NCI-H524 treated with DMSO at 0.1 percent for 48 hours (cell line): ENCODE measurements around the gene SEMA6D.

Experiments
- DNase-seq: peaks from one replicate; lab custom pipeline; 2025; lab: John Stamatoyannopoulos, UW

SEMA6D gene

DNA sequence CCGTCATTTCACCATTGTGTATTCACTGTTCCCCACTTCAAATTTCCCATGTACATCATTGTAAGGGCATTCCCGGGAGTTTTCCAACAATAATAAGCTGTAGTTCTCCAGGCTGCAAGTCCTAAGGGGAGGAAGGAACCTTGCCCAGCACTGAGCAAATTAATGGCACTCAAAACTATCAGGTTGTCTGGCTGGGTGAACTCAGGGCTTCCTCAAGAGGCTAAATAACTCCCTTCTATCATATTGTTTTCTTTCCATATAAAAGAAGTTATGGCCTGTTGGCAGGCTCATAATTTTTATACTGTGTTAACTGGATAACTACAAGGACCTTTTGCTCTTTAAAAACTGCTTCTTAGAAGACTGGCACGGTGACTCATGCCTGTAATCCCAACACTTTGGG lies 71.4 kb downstream of the SEMA6D start:
- no peak for DNase-seq

DNA sequence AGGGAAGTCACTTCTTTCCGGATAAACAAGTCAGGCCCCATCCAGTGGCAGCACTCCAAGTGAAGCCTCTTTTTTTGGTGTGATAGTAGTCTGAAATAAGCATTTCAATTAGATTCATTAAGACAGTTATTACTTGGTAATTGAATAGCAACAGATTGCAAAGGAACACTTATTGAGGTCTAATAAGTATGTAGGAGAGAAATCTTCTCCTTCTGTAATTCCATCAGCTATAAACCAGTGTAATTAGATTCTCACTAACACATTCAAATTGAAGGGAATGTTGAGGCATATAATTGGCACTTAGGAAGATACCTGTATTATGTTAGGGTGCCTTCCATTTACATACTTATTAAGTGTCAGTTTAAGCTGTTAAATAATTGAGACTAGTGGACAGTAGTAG lies 73.9 kb downstream of the SEMA6D start:
- DNase-seq, result peak; percentile 17

DNA sequence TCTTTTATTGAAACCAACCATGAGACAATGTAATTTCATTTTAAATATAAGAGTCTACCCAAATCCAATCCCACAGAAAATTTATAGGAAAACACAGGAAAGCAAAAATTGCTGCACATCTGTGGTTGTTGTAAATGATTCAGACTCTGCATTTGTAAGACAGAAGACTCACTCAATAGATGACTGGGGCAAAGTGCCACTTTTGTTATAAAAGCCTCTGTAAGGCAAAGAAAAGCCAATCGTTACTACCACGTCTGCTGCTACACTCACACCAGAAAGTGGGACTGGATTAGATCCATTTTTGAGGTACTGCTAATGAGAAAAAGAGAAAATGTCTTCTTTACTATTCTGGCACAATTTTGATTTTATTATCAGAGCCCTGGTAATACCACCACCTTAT lies 74.9 kb downstream of the SEMA6D start:
- no peak for DNase-seq

DNA sequence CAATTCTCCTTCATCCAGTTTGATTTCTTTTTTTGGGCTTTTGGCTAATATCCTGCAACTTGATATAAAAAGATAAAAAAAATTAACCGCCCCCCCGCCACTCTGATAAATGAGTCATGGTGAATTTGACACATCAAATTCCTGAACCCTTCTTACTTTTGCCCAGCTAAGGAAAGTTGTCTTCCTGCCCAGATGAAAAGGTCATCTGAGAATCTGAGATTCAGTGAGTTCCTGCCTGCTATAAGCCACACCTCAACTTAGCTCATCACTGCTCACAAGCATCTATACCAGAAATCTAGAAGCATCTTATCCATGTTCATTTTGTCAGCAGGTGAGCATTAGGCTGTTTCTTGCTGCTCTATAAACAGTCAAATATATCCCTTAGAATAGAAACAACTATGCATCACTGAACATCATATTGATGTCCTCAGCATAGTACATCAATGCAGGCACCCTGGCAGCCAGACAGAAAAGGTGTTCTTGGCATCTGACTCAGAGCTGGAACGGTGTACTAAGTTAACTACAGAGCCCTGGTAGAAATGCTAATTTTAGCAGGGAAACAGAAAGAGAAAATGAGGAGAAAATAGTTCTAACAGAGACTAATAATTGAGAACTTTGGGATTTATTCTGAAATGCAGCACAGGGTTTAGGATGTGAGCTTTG lies 77.1 kb downstream of the SEMA6D start:
- DNase-seq, result no peak

DNA sequence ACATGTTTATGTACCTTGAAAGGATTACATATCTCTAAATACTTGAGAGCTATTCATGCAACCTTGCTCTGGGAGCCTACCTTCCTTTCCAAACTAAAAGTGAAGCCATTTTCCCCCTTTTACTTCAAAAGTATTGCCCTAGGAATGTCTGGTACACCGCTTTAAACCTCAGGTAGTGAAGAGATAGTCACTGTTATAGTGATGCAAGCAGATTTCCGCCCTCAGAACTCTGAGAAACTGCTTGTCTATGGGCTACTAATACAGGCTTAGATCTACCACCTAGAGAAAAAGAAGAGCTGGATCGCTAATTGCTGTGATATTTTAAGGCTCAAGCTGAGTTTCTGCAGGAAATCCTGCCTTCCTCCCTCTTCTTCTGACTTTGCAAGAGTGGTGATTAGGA lies 78.6 kb downstream of the SEMA6D start:
- no peak for DNase-seq

DNA sequence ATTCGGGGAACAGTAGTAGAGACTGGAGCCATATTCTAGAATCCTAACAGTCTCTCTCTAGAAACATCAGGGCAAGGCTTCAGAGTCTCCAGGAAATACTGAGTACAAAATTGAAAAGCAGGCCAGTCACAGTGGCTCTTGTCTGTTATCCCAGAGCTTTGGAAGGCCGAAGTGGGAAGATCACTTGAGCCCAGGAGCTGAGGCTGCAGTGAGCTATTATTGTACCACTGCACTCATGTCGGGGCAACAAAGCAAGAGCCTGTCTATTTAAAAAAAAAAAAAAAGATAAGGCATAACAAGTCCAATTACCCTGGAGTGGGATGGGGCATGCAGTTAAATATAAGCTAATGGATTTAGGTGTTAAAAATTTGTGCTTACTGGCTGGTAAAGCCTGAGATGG lies 79.0 kb downstream of the SEMA6D start:
- DNase-seq, result no peak

DNA sequence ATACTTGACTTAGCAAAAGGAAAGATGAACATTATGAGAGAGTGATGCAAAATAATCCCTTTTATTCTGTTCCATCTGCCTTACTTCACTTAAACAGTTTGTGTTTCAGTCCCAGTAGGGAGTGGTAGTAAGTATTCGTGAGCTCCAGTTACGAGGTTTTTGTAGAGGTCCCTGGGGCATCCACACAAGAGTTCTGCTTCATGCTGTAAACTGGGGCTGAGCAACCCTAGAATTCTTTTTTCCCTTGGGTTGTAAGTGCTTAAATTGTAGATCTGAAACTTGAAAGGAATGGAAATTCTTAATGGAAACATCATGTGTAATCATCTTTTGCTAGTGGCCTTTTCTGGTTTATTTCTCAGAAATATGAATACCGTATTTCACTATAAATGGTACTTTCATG lies 79.5 kb downstream of the SEMA6D start:
- DNase-seq, result peak; percentile 44

DNA sequence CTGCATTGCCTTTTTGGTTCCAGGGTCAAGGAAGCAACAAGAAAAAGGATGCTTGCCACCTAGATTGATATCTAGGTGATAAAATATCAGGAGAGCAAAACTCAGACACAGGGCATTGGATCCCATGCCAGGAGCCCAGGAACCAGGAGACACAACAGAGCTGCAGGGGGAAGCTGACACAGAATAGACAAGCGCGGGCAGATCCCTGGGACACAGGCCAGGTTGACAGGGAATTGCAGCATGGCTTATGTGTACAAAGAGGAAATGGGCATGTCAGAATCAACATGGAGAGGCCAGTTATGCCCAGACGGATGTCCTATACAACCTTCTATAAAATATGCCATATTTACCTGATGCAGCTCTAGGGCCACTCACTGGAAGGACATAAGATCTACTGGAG lies 84.2 kb downstream of the SEMA6D start:
- no peak for DNase-seq

DNA sequence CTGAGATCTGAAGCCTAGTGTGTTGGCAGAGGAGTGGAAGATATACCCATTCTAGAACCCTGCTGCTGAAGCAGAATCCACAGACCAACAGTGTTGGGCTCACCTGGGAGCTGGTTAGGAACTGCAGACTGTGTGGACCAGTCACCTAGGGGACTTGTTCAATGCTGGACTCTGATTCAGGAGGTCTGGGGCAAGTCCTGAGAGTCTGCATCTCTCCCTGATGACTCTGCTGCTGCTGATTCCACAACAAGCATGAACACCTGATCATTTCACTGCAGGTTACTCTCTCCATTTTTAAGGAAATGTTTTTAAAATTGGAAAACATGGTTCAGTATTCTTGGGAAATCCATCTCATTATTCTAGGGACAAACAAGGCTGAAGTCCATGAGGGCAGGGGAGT lies 84.9 kb downstream of the SEMA6D start:
- no peak for DNase-seq

DNA sequence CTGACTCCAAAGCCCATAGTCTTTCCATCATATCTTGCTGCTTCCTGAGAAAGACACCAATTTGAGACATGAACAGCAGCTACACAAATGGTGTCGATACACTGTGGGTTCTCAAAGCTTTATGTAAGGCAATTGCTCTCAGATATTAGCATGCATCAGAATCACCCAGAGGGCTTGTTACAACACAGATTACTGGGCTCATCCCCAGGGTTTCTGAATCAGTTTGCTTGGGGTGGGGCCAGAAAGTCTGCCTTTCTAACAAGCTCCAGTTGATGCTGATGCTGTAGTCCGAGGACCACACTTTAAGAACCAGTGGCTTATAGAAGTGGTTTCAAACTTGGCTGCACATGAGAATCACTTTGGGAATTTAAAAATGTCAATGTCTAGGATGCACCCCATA lies 86.5 kb downstream of the SEMA6D start:
- no peak for DNase-seq

DNA sequence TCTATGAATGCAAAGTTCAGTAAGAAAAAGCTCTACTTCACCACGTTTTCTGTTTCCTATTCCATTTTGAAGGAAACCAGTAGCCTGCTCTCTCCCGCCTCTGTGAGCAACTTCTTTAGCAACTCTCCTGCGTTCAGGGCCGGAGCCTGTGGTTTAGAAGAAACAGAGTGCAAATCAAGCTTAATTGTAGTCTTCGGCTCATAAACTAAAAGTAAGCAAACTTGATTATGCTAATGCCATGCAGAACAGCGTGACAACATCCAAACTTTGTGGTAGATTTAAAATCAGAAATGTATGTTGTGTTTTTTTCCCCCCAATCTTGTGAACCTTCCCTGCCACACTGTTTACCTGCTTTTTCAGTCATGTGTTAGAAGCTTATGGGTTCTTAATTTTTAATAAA lies 87.4 kb downstream of the SEMA6D start:
- DNase-seq, result no peak

DNA sequence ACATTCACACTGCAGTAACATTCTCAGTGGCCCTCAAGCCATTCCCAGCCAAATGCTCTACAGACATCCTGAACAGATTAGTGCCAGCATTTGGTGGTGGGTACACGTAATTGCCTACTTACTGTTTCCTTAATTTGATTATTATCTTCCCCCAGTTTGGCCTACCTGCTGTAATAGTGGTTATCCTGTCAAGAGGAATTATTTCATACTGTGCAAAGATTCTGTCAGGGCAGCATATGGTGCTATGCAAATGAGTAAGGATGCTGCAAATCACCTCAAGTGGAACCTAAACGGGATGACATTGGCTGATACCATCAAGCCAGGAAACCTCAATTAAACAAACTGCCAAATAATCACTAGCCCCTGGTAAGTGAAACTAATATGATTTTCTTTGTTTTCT lies 88.7 kb downstream of the SEMA6D start:
- peak; percentile 99 for DNase-seq

DNA sequence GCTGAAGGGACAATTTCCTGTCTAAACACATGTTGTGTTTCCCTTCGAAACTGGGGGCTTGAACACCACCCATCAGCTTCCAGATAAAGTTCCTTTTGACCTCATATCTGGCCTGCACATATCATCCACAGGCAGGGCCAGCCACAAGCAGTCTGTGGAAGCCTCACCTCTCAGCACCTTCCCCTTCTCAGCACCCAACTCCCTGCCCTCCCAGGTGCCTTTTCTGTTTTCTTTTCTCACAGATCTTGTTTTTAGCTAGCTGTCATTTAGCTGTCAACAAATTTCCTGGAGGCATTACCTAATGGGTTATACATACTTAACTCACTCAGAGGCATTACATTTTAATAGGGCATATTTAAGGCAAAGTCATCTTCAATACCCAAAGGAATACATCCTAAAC lies 93.9 kb downstream of the SEMA6D start:
- DNase-seq, result no peak

DNA sequence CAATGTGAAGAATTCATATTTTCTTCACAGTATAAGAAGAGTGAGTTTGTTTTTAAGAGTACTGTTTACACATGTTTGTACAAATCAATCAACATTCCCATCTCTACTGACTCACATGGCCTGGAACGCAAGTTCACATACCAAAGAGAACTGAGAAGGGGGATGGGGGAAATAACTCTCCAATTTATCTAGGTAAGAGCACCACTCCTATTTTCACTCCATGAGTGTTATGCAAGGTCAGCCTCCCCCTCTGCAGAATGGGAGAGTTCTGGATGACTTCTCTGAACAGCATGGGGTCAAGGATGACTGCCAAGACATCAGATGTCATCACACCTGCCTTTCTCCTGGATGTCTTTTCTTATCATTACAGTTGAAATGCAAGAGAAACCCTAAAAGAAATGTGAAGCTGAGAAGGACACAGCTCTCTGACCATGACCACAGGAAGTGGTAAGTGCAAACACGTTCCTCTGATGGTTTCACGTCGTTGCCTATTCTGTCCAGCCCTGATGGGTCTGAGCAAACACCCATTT lies 95.2 kb downstream of the SEMA6D start:
- DNase-seq, result no peak

DNA sequence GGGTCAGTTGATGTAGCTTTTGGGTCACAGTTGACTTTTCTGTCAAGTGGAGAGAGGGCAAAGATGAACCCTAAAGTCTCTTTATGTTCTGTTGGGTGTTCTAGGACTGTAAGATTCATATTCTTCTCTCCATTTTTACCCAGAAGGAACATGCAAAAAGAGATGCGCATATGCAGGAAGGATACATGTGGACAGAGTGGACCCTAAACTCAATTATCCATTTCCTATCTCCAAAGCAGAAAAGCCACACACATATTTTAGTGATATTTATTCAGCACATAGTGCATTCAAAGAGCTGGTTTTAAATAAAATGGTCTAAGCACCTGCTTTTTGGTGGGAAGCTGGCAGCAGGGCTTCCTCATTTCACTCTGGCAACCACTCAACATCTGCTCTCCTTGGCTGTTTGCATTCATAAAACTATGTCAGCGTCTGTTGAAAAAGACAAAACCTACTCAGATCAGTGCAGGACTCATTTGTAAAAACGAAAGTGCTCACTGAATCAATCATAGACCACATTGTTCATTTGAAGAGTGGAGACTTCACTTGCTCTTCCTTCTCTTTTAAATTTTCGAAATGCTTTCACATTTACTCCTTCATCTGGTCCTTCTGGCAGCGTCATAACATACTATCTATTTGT lies 96.6 kb downstream of the SEMA6D start:
- no peak for DNase-seq

DNA sequence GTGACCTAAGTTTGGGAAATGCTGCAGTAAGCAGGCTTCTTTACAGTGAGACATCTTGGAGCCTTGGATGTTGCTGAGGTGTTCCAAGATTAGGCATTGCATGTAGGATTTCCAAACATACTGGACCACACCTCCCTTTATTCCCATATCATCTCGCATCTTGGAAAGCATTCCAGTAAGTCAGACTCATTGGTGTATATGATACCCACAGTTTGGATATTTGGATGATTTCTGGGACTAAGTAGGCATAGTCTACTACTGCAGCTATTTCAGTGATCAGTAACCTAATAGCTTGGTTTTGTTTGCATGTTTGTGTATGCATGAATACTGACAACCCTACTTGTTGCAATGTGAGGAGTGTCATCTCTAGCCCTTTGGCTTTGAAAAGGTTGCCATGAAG lies 97.3 kb downstream of the SEMA6D start:
- DNase-seq, result no peak

DNA sequence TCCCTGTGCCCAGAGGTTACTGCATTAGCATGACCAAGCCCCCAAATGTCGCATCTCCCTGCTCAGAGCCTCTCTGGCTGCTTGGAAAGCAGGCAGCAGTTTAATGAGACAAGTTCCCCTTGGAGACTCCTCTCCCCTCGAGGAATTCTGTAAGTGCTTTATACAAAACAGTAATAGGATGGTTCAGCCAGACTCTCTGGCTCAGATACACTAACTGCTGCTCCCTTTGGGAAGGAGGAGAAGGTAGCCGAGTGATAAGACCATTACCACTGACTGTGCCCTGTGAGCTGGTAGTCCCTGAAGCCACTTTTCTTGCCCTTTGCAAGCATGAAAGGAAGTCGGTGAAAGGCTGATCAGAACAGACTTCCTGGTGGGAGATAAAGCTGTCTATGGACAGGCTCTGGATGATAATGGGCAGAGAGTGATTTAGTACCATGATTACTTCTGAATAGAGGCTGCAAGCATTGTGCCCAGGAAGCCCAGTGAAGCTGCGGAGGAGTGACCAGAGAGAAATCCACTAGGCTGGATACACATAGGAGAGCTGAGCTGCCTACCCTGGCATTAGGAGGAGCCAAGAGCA lies 100.8 kb downstream of the SEMA6D start:
- DNase-seq, result no peak

DNA sequence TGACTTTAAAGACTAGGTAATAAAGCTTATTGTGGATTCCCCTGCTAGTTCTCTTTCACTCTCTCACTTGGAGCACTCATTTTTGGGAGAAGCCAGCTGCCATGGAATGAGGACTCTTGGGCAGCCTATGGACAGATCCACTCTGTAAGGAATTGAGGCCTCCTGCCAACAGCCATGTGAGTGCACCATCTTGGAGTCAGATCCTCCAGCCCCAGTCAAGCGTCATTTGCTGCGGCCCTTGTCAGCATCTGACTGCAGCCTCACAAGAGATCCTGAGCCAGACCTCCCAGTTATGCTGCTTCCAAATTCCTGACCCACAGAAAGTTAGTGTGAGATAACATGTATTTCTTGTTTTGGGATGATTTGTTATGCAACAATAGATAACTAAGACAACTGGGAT lies 101.9 kb downstream of the SEMA6D start:
- no peak for DNase-seq

DNA sequence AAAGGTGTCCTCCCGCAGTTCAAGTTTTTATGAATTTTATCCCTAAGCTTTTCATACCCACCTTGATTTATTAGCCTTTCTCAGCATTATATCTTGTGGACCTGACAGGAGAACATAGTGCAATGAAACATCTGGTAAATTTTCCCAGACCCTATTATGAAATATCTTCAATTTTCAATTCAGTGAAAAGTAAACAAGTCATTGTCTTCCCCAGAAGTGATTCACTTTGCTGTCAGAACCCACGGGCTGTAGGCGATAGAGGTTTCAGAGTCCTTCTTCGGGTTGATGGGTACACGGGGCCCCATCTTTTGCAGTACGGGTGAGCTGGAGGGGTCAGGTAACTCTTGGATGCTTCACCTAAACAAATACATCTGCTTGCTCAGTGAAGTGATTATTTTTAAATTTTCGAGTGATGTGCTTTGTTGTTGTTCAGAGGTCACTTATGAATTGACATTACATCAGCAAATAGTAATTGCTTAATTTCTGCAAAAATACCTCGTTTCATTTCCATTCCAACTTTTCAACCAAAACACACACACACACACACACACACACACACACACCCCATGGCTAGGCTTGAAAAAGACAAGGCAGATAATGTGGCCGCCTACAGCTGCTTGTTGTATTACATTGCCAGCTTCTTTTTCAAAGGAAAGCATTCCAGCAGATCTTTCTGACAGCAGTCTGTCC lies 102.9 kb downstream of the SEMA6D start:
- DNase-seq, result peak; percentile 74

DNA sequence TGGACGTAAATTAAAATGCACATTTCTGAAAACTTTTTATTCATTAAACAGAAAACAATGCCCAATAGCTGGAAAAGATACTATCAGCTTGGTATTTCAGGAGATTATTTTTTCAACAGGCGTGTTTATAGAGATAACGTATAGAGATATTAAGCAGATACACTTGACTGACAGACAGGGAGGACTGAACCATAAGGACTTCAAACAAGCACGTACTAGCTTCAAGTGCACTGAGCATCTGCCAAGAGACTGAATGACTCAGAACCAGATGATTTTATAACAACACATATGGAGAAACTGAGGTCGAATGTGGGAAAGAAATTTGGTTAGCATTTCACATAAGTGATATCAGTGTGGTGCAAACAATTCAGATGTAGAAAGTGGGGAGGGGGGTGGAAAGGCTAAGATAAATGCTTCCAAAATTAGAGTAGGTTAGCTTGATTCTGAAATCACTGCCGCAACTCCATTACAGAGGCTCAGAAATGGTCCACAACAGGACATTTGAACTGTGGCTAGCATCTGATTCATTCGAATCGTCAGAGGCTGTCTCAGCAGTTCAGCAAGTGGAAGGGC lies 103.5 kb downstream of the SEMA6D start:
- DNase-seq, result peak; percentile 88

DNA sequence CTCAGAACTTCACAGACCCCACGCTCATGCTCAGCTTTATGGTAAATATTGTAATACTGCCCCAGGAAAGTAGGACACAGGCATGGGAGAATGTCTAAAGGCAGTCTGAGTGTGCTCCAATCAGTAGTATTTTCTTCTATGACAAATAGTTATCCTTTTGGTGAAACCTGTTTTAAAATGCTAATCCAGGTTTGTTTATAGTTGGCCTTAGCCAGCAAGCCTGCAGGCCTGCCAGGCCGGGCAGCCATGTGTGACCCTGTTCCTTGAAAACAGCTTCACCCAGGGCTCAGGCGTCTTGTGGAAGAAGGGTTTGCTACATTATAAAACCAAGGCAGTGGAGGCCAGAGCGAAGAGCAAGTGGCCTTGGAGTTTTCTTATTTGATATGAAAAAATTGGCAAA lies 104.7 kb downstream of the SEMA6D start:
- DNase-seq, result no peak
